Measurements from ENCODE around the gene STIM2. TPM values are rescaled to one million over a fixed set of nuclear protein-coding genes. Genes with fewer than 3 reads are reported as not detected.

STIM2 gene
- total RNA-seq, 4 donors from 2014 or later = 3.9 to 7.6 (median 4.9) TPM

GRCh38 chr4:26999689-27000088 lies 139.0 kb downstream of the STIM2 start:
- TF ChIP-seq POLR2A (IDR thresholded peaks at IDR 0.05) = no peak
- no peak for TF ChIP-seq CTCF (IDR thresholded peaks at IDR 0.05 in 4 of 5, conservative IDR thresholded peaks at IDR 0.05 in 1 of 5)
- no peak for ATAC-seq
- Histone ChIP-seq H3K27me3 (no peaks in the 10 kb centered on the region), H3K36me3 (no peaks in the 10 kb centered on the region), H3K4me1 (peaks cover 0 to 5% of the 10 kb centered on the region in 2 donors), H3K27ac (no peak overlapping the region), H3K9me3 (no peaks in the 10 kb centered on the region), H3K4me3 (no peak overlapping the region)
- in situ Hi-C loops (cut with MboI; ENCODE audit: low sequenced_read_pairs in 4 of 4) = loop anchor here (10.0 to 25.0 kb wide), 5 partner anchors 212 to 1012 kb away; no protein-coding TSS in a partner anchor
- intact Hi-C loops (cut with DNase I; ENCODE audit: low total_unique reads) = loop anchor here (5.0 to 10.0 kb wide), 2 partner anchors 137 to 415 kb away; partner anchors contain the start of genes STIM2 and TBC1D19
- DNase-seq = no peak

- intact Hi-C loops (cut with DNase I; ENCODE audit: low total_unique reads) = loop anchor here (5.0 to 10.0 kb wide), 2 partner anchors 138 to 415 kb away; partner anchors contain the start of genes STIM2 and TBC1D19
- Histone ChIP-seq H3K27ac (no peak overlapping the region), H3K9me3 (no peaks in the 10 kb centered on the region), H3K36me3 (no peaks in the 10 kb centered on the region), H3K4me3 (no peak overlapping the region), H3K27me3 (no peaks in the 10 kb centered on the region), H3K4me1 (peaks cover 0 to 5% of the 10 kb centered on the region in 2 donors)
- DNase-seq = no peak
- TF ChIP-seq POLR2A (IDR thresholded peaks at IDR 0.05) = no peak
- TF ChIP-seq CTCF (IDR thresholded peaks at IDR 0.05 in 4 of 5, conservative IDR thresholded peaks at IDR 0.05 in 1 of 5) = no peak
- no peak for ATAC-seq
- in situ Hi-C loops (cut with MboI; ENCODE audit: low sequenced_read_pairs in 4 of 4) = loop anchor here (10.0 to 25.0 kb wide), 5 partner anchors 213 to 1013 kb away; no protein-coding TSS in a partner anchor
Measured at GRCh38 chr4:27000122-27000521, 139.5 kb downstream of the STIM2 start.

GRCh38 chr4:27000820-27001219 lies 140.2 kb downstream of the STIM2 start:
- H3K4me3 ChIP-seq = no peak overlapping the region
- ATAC-seq = no peak
- H3K36me3 ChIP-seq = no peaks in the 10 kb centered on the region
- DNase-seq = no peak
- H3K27ac ChIP-seq = no peak overlapping the region
- no peak for TF ChIP-seq POLR2A (IDR thresholded peaks at IDR 0.05)
- no peak for TF ChIP-seq CTCF (IDR thresholded peaks at IDR 0.05 in 4 of 5, conservative IDR thresholded peaks at IDR 0.05 in 1 of 5)
- no peaks in the 10 kb centered on the region for H3K27me3 ChIP-seq
- peaks cover 0 to 5% of the 10 kb centered on the region in 2 donors for H3K4me1 ChIP-seq
- intact Hi-C loops (cut with DNase I; ENCODE audit: low total_unique reads) (loop anchor here (5.0 to 10.0 kb wide), 2 partner anchors 139 to 416 kb away; partner anchors contain the start of genes STIM2 and TBC1D19), in situ Hi-C loops (cut with MboI; ENCODE audit: low sequenced_read_pairs in 4 of 4) (loop anchor here (10.0 to 25.0 kb wide), 5 partner anchors 214 to 1014 kb away; no protein-coding TSS in a partner anchor)
- H3K9me3 ChIP-seq = no peaks in the 10 kb centered on the region

GRCh38 chr4:27001398-27002164 lies 140.9 kb downstream of the STIM2 start:
- intact Hi-C loops (cut with DNase I; ENCODE audit: low total_unique reads) (loop anchor here (5.0 to 10.0 kb wide), 2 partner anchors 139 to 417 kb away; partner anchors contain the start of genes STIM2 and TBC1D19), in situ Hi-C loops (cut with MboI; ENCODE audit: low sequenced_read_pairs in 4 of 4) (loop anchor here (10.0 to 25.0 kb wide), 5 partner anchors 214 to 1014 kb away; no protein-coding TSS in a partner anchor)
- no peak for DNase-seq
- no peaks in the 10 kb centered on the region for H3K9me3 ChIP-seq
- H3K27ac ChIP-seq = no peak overlapping the region
- ATAC-seq = no peak
- H3K36me3 ChIP-seq = no peaks in the 10 kb centered on the region
- H3K4me3 ChIP-seq = no peak overlapping the region
- TF ChIP-seq POLR2A (IDR thresholded peaks at IDR 0.05) (no peak), CTCF (IDR thresholded peaks at IDR 0.05 in 4 of 5, conservative IDR thresholded peaks at IDR 0.05 in 1 of 5) (no peak)
- H3K4me1 ChIP-seq = peaks cover 0 to 5% of the 10 kb centered on the region in 2 donors
- no peaks in the 10 kb centered on the region for H3K27me3 ChIP-seq

All from gastrocnemius medialis (tissue), 4 donors.